T-cell (primary cell): Measurements from ENCODE around the gene SCN4A. TPM values are rescaled to one million over a fixed set of nuclear protein-coding genes. Genes with fewer than 3 reads are reported as not detected.
A peak's percentile ranks its signal among the peaks of the same experiment; 100 is the strongest.

Experiments
- ATAC-seq, 4 experiments: fragments of 200-7000 bp in 3 of 4; fragments of 150-1000 bp in 1 of 4; cut with Tn5 transposase; replicated peaks in 1 of 4; 1 replicate in 3 of 4; 2 replicates in 1 of 4; pipeline ENCODE4 v1.10.0; 2021; ENCODE audit warnings: moderate library complexity in 3 of 4, mild to moderate bottlenecking in 2 of 4, moderate number of reproducible peaks in 1 of 4
- CTCF ChIA-PET, 2 donors: fragments of 300-600 bp; sonication (Branson Sonifier 250); formaldehyde crosslinking; loops; one replicate each; lab custom pipeline; 2022; ENCODE audit warnings: antibody characterized with exemption in 2 of 2; lab: Charles Lee
- POLR2A ChIA-PET, 2 donors: fragments of 300-600 bp; sonication (Branson Sonifier 250); formaldehyde crosslinking; loops; one replicate each; lab custom pipeline; 2022; ENCODE audit warnings: antibody characterized with exemption in 2 of 2; lab: Charles Lee
- DNase-seq, 35 experiments: peaks; one replicate each; pipeline versions ENCODE4 v3.0.0 to v3.0.0-alpha.2; 2013 to 2023
- H3K27ac ChIP-seq: one replicate; pipeline ENCODE4 v1.5.1; 2013; ENCODE audit warnings: low read length
- H3K27me3 ChIP-seq, 2 experiments: replicated peaks in 1 of 2; 1 replicate in 1 of 2; 2 replicates in 1 of 2; pipeline versions ENCODE4 v1.6.1 to v1.7.0; 2013; ENCODE audit warnings: low read length in 1 of 2, mixed read lengths in 1 of 2; ENCODE audit not compliant: control insufficient read depth in 2 of 2, insufficient read depth in 2 of 2; ENCODE audit errors: extremely low read depth in 1 of 2
- H3K36me3 ChIP-seq, 2 donors: 1 replicate in 1 of 2; 2 replicates in 1 of 2; pipeline versions ENCODE4 v1.6.1 to v1.7.0; 2013; ENCODE audit warnings: low read length in 1 of 2; ENCODE audit not compliant: control insufficient read depth in 2 of 2, insufficient read depth in 1 of 2; ENCODE audit errors: extremely low read depth in 1 of 2
- H3K4me1 ChIP-seq, 2 experiments: 1 replicate in 1 of 2; 2 replicates in 1 of 2; pipeline versions ENCODE4 v1.6.1 to v1.7.0; 2013; ENCODE audit warnings: low read length in 2 of 2, mixed read lengths in 1 of 2; ENCODE audit not compliant: insufficient read depth in 2 of 2, control insufficient read depth in 1 of 2; ENCODE audit errors: extremely low read depth in 1 of 2
- H3K4me3 ChIP-seq, 2 donors: 1 replicate in 1 of 2; 2 replicates in 1 of 2; pipeline versions ENCODE4 v1.5.1 to v1.7.0; 2013; ENCODE audit warnings: mild to moderate bottlenecking in 2 of 2, low read length in 1 of 2, moderate library complexity in 1 of 2; ENCODE audit not compliant: control insufficient read depth in 1 of 2; ENCODE audit errors: extremely low read depth in 1 of 2
- H3K9me3 ChIP-seq: 2 replicates; pipeline ENCODE4 v1.7.0; 2013
- H3K27ac Mint-ChIP-seq, 2 donors: one replicate each; pipeline ENCODE4 v1.8.0; 2020 to 2021; ENCODE audit warnings: mild to moderate bottlenecking in 2 of 2, mixed read lengths in 2 of 2
- H3K27me3 Mint-ChIP-seq, 2 donors: one replicate each; pipeline ENCODE4 v1.8.0; 2021 to 2022; ENCODE audit warnings: mixed read lengths in 2 of 2
- H3K36me3 Mint-ChIP-seq: one replicate; pipeline ENCODE4 v1.8.0; 2021; ENCODE audit warnings: mixed read lengths
- H3K4me1 Mint-ChIP-seq, 3 donors: one replicate each; pipeline ENCODE4 v1.8.0; 2020 to 2022; ENCODE audit warnings: mixed read lengths in 3 of 3, mild to moderate bottlenecking in 1 of 3
- H3K4me3 Mint-ChIP-seq, 3 donors: one replicate each; pipeline ENCODE4 v1.8.0; 2020 to 2022; ENCODE audit warnings: mild to moderate bottlenecking in 3 of 3, mixed read lengths in 3 of 3, moderate library complexity in 3 of 3
- H3K9me3 Mint-ChIP-seq, 3 donors: one replicate each; pipeline ENCODE4 v1.8.0; 2020 to 2022; ENCODE audit warnings: mixed read lengths in 3 of 3
- WGBS: methylation state at CpG from one replicate; pipeline ENCODE4 v1.1.5; 2013; ENCODE audit warnings: missing lambda C conversion rate; ENCODE audit not compliant: insufficient coverage; 5-methylcytosine and 5-hydroxymethylcytosine counted together
- total RNA-seq, 35 experiments: library from RNA in 6 of 35; stranded (reverse) in 6 of 35; fragments of 120-200 nt in 1 of 35; gene quantifications; one replicate each; pipeline versions ENCODE4 v1.2.1 to v1.2.4 and lab custom pipeline; 2013 to 2026

Gene SCN4A
- total RNA-seq, 5 donors from 2014 or later (not counting 1 experiment from before 2014, with no cell fraction given) = 0.13 to 0.18 (median 0.13) TPM; not detected in 2

DNA sequence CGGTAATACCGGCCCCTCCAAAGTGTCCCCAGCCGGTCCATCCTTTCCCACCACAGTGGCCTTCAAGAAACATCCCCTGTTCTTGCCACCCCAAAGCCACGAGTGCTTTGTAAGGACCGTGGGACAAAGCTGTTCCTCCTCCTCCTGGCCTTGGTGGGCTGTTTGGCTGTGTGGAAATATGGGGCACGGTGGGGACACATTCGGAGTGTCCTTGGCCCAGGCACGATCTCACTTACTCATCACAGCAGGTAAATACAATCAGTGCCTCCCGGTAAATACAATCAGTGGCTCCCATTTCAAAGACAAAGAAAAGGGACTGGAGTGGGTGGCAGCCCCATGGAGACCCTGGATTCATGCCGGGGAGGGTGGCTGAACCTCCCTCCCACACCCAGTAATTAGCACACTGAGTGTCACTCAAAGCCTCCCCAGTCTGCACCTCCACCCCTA lies 10.4 kb downstream of the SCN4A start:
- DNase-seq (no peak), ATAC-seq (no peak)
- Histone ChIP-seq H3K36me3 (no peaks in the 10 kb centered on the region), H3K9me3 (no peaks in the 10 kb centered on the region), H3K27me3 (no peaks in the 10 kb centered on the region), H3K4me1 (peaks cover 0 to 19% of the 10 kb centered on the region in 2 experiments), H3K4me3 (no peak overlapping the region), H3K27ac (no peak overlapping the region)
- Mint-ChIP-seq H3K4me1 (peaks cover 10 to 16% (median 13%) of the 10 kb centered on the region in 3 donors), H3K36me3 (no peaks in the 10 kb centered on the region), H3K27ac (no peak overlapping the region), H3K27me3 (no peaks in the 10 kb centered on the region), H3K4me3 (no peak overlapping the region), H3K9me3 (no peaks in the 10 kb centered on the region)
- 100% methylated on average over 4 of the region's 10 CpGs for WGBS
- POLR2A ChIA-PET = interaction anchor here (0.6 to 0.8 kb wide), 3 partner anchors 19 to 183 kb away, joined by 3 to 7 read pairs (median 6); no protein-coding TSS in a partner anchor
- CTCF ChIA-PET = interaction anchor here (0.5 to 1.3 kb wide), 2 partner anchors 55 to 1849 kb away, joined by 4 to 5 read pairs; no protein-coding TSS in a partner anchor

DNA sequence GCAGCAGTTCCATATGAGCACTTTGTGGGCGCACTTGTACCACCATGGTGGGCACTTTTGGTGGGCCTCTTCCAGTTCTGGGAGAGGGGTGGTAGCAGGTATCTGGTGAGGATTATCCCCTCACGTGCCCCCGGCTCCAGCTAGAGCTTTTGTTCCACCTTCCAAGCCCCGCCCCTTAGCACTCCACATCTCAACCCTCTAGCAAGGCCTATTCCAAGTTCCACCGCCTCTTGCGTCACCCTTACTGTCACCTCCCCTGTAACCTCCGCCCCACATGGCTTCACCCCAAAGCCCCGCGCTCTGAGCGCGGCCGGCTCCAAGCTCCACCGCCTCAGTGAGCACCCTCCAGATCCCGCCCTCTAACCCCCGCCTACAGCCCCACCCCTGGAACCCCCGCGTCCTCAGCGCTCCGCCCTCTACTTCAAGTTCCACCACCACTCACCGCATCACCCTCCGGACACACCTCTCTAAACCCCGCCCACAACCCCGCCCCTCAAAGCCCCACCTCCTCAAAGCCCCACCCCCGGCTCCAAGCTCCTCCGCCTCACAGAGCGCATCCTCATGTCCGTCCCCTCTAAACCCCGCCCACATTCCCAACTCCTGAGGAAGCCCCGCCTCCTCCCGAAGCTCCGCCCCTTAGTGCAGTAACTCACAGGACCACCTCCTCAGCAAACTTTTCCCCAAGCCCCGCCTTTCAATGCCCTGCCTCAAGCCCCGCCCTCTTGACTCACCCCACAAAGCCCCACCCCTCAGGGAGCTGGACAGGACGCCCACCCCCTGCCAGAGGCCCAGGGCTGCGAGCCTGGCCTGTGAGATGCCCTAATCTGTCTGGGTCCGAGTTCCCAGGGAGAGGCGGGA lies 11.1 kb downstream of the SCN4A start:
- no peaks in the 10 kb centered on the region for H3K27me3 ChIP-seq
- DNase-seq (peak in 23 of 35 experiments; percentile 6 to 43 (median 23)), ATAC-seq (peak; percentile 41 to 83 (median 42))
- H3K9me3 Mint-ChIP-seq = no peaks in the 10 kb centered on the region
- H3K9me3 ChIP-seq = no peaks in the 10 kb centered on the region
- peaks cover 0 to 12% of the 10 kb centered on the region in 2 experiments for H3K4me1 ChIP-seq
- H3K36me3 Mint-ChIP-seq = no peaks in the 10 kb centered on the region
- H3K4me3 Mint-ChIP-seq = peak overlapping the region in 1 of 3 donors; percentile 55
- H3K27ac Mint-ChIP-seq = no peak overlapping the region
- 59% methylated on average over 26 of the region's 37 CpGs for WGBS
- H3K4me1 Mint-ChIP-seq = peaks cover 6 to 10% (median 8%) of the 10 kb centered on the region in 3 donors
- H3K27me3 Mint-ChIP-seq = no peaks in the 10 kb centered on the region
- no peak overlapping the region for H3K27ac ChIP-seq
- no peak overlapping the region for H3K4me3 ChIP-seq
- H3K36me3 ChIP-seq = no peaks in the 10 kb centered on the region
- ChIA-PET CTCF (interaction anchor here (0.5 to 1.5 kb wide), 5 partner anchors 15 to 1849 kb away, joined by 3 to 5 read pairs (median 4); no protein-coding TSS in a partner anchor), POLR2A (interaction anchor here (0.6 to 0.8 kb wide), 4 partner anchors 18 to 184 kb away, joined by 3 to 7 read pairs (median 6); no protein-coding TSS in a partner anchor)

DNA sequence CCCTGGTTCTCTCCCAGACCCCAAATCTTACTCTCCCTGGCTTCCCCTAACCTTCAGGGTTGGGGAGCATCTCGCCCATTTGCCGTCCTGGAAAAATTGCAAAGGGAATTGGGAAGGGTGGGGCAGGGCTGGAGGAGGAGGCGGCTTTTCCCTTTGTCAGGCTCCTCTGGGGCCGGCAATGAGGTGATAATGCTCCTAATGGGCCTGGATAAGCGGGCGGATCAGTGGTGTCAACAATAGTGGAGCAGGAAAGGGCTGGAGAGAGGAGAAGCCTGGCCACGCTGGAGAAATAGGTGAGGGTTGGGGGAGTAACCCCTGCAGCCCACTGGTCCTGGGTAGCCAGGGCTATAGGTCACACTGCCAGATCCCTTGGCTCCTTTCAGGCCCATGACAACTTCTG lies 12.3 kb downstream of the SCN4A start:
- ATAC-seq (no peak), DNase-seq (no peak)
- Mint-ChIP-seq H3K36me3 (no peaks in the 10 kb centered on the region), H3K27ac (no peak overlapping the region), H3K9me3 (no peaks in the 10 kb centered on the region), H3K4me3 (no peak overlapping the region), H3K4me1 (peaks cover 5 to 16% (median 7%) of the 10 kb centered on the region in 3 donors), H3K27me3 (no peaks in the 10 kb centered on the region)
- WGBS = 89% methylated on average over 3 of the region's 7 CpGs
- Histone ChIP-seq H3K4me1 (peaks cover 0 to 6% of the 10 kb centered on the region in 2 experiments), H3K27ac (no peak overlapping the region), H3K4me3 (no peak overlapping the region), H3K27me3 (no peaks in the 10 kb centered on the region), H3K9me3 (no peaks in the 10 kb centered on the region), H3K36me3 (no peaks in the 10 kb centered on the region)
- ChIA-PET CTCF (interaction anchor here in 1 of 2 donors (1.5 kb wide), 1 partner anchor 14 kb away, joined by 3 read pairs; no protein-coding TSS in a partner anchor), POLR2A (no interaction called here)

DNA sequence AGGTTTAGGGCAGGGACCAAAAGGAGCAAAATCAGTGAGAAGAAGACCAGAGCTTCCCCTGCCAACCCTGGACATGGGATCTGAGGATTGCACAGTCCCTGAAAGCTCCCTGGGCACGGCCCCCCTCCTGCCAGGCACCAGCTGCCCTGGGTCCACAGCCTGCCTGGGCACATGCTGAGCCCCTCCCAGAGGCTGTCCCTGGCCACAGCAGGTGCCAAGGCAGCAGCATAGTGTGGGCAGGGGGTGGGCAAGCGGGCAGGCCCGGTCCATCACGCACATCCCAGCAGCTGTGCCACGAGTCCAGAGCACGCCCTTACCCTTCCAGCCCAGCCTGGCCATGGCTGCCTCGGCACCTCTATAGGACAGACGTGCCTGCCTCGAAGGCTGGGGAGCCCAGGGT lies 12.7 kb downstream of the SCN4A start:
- no peaks in the 10 kb centered on the region for H3K36me3 Mint-ChIP-seq
- H3K27ac Mint-ChIP-seq = no peak overlapping the region
- no peaks in the 10 kb centered on the region for H3K27me3 ChIP-seq
- H3K4me1 ChIP-seq = peaks cover 0 to 8% of the 10 kb centered on the region in 2 experiments
- H3K4me3 Mint-ChIP-seq = no peak overlapping the region
- DNase-seq (no peak), ATAC-seq (no peak)
- ChIA-PET CTCF (interaction anchor here in 1 of 2 donors (1.5 kb wide), 1 partner anchor 14 kb away, joined by 3 read pairs; no protein-coding TSS in a partner anchor), POLR2A (no interaction called here)
- no peak overlapping the region for H3K27ac ChIP-seq
- no peaks in the 10 kb centered on the region for H3K9me3 Mint-ChIP-seq
- no peaks in the 10 kb centered on the region for H3K9me3 ChIP-seq
- no peaks in the 10 kb centered on the region for H3K27me3 Mint-ChIP-seq
- no peak overlapping the region for H3K4me3 ChIP-seq
- H3K36me3 ChIP-seq = no peaks in the 10 kb centered on the region
- WGBS = 89% methylated on average over 7 of the region's 9 CpGs
- H3K4me1 Mint-ChIP-seq = peaks cover 7 to 19% (median 9%) of the 10 kb centered on the region in 3 donors

DNA sequence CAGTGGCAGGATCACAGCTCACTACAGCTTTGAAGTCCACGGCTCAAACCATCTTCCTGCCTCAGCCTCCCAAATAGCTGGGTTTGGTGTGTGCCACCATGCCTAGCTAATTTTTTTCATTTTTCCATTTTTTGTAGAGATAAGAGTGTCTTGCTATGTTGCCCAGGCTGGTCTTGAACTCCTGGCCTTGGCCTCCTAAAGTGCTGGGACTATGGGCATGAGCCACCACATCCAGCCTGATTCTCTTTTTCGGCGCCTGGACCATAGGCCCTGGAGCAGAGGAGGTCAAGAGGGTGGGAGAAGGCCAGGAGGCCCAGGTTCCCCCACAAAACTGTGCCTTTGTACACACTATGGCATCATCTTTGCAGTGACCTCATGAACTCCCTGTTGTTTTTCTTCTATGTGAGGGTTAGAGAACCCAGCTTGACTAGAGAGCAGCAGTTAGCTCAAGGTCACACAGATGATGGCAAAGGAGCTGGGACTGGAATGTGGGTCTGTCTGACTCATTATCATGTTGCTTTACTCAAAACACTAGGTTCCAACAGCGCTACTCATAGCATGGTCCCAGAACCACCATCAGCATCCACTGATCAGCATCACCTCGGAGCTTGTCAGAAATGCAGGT lies 16.3 kb downstream of the SCN4A start:
- POLR2A ChIA-PET = no interaction called here
- WGBS = 80% methylated on average over 1 of the region's 5 CpGs

DNA sequence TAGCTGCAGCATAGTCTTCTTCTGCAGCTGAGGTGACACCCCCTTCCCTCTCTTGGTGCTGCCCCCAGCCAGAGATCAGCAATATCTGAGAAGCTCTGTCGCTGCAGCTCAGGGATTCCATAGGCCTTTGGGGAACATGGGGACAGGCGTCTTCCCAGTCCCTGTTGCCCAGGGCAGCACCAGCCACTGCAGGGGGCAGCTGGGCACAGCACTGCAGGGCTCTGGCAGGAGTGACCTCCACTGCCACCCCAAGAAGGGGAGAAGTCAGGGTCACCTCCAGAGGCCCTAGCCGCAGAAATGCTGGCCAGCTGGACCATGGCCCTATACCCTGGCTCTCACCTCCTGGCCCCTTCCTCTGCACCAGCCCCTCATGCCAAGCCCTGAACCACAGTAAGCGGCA lies 16.9 kb downstream of the SCN4A start:
- peak overlapping the region; percentile 23 to 53 for H3K27ac Mint-ChIP-seq
- peaks cover 7 to 28% of the 10 kb centered on the region in 2 experiments for H3K4me1 ChIP-seq
- H3K27me3 ChIP-seq = no peaks in the 10 kb centered on the region
- 100% methylated on average over 2 of the region's 4 CpGs for WGBS
- no peak for DNase-seq
- no peak overlapping the region for H3K27ac ChIP-seq
- ATAC-seq = no peak
- CTCF ChIA-PET = no interaction called here
- no peak overlapping the region for H3K4me3 Mint-ChIP-seq
- no peaks in the 10 kb centered on the region for H3K9me3 ChIP-seq
- no peaks in the 10 kb centered on the region for H3K27me3 Mint-ChIP-seq
- H3K4me3 ChIP-seq = no peak overlapping the region
- POLR2A ChIA-PET = no interaction called here
- no peaks in the 10 kb centered on the region for H3K36me3 ChIP-seq
- no peaks in the 10 kb centered on the region for H3K36me3 Mint-ChIP-seq
- H3K9me3 Mint-ChIP-seq = no peaks in the 10 kb centered on the region
- H3K4me1 Mint-ChIP-seq = peaks cover 23 to 32% (median 28%) of the 10 kb centered on the region in 3 donors

More for the DNA sequence above, 16.3 kb downstream of the SCN4A start:
- DNase-seq (no peak), ATAC-seq (no peak)
- Mint-ChIP-seq H3K27ac (no peak overlapping the region), H3K36me3 (no peaks in the 10 kb centered on the region), H3K9me3 (no peaks in the 10 kb centered on the region), H3K27me3 (no peaks in the 10 kb centered on the region), H3K4me1 (peaks cover 23 to 32% (median 26%) of the 10 kb centered on the region in 3 donors), H3K4me3 (no peak overlapping the region)
- CTCF ChIA-PET = no interaction called here
- H3K27ac ChIP-seq = no peak overlapping the region
- H3K36me3 ChIP-seq = no peaks in the 10 kb centered on the region
- peaks cover 7 to 33% of the 10 kb centered on the region in 2 experiments for H3K4me1 ChIP-seq
- H3K4me3 ChIP-seq = no peak overlapping the region
- no peaks in the 10 kb centered on the region for H3K9me3 ChIP-seq
- H3K27me3 ChIP-seq = no peaks in the 10 kb centered on the region
